ENCODE results near the gene IGFL4.
"Not testable (repeated sequence)": the region's sequence is repeated elsewhere in the genome, so short reads cannot be mapped to it uniquely, and the experiment has no call there.

Gene IGFL4

GRCh38 chr19:46040952-46041500 lies at the start of gene IGFL4:
Gene IGFL4, minus strand, starts transcription at chr19:46041002. Its CDS starts 40 bp downstream, at chr19:46040962.
- no peak for DNase-seq

GRCh38 chr19:46090444-46090843 lies 49.6 kb upstream of the IGFL4 start:
- no peak for DNase-seq

- no peak for DNase-seq
Observed at GRCh38 chr19:46089432-46089831, 48.6 kb upstream of the IGFL4 start.

- no peak for DNase-seq
Observed at GRCh38 chr19:46088101-46088500, 47.3 kb upstream of the IGFL4 start.

- no peak for DNase-seq
Observed at GRCh38 chr19:46085888-46086287, 45.1 kb upstream of the IGFL4 start.

- DNase-seq: no peak
Observed at GRCh38 chr19:46082728-46083050, 41.9 kb upstream of the IGFL4 start.

GRCh38 chr19:46081928-46082727 lies 41.3 kb upstream of the IGFL4 start:
- DNase-seq: peak in 1 of 2 donors; percentile 8

GRCh38 chr19:46080561-46080960 lies 39.8 kb upstream of the IGFL4 start:
- no peak for DNase-seq

GRCh38 chr19:46079576-46079975 lies 38.8 kb upstream of the IGFL4 start:
- no peak for DNase-seq

GRCh38 chr19:46078573-46079332 lies 38.0 kb upstream of the IGFL4 start:
- not testable (repeated sequence) for DNase-seq

GRCh38 chr19:46077815-46078167 lies 37.0 kb upstream of the IGFL4 start:
- DNase-seq: no peak

- DNase-seq: peak in 1 of 2 donors; percentile 38
Observed at GRCh38 chr19:46076951-46077814, 36.4 kb upstream of the IGFL4 start.

- no peak for DNase-seq
Observed at GRCh38 chr19:46076031-46076880, 35.5 kb upstream of the IGFL4 start.

- DNase-seq: no peak
Observed at GRCh38 chr19:46073268-46073922, 32.6 kb upstream of the IGFL4 start.

GRCh38 chr19:46069806-46070341 lies 29.1 kb upstream of the IGFL4 start:
- no peak for DNase-seq

- no peak for DNase-seq
Observed at GRCh38 chr19:46068345-46069258, 27.8 kb upstream of the IGFL4 start.

GRCh38 chr19:46067691-46068090 lies 26.9 kb upstream of the IGFL4 start:
- no peak for DNase-seq

- DNase-seq: no peak
Observed at GRCh38 chr19:46066471-46066870, 25.7 kb upstream of the IGFL4 start.

- no peak for DNase-seq
Observed at GRCh38 chr19:46065486-46066071, 24.8 kb upstream of the IGFL4 start.

GRCh38 chr19:46063201-46063600 lies 22.4 kb upstream of the IGFL4 start:
- DNase-seq: no peak

Measured in bone marrow (tissue), 2 donors.